GM23338 (cell line): ENCODE data around the gene RIMS4.

ENCODE experiments used
- CREB1 ChIP-seq: fragments of 250-450 bp; sonication (Bioruptor Pico); IDR thresholded peaks from 2 replicates; pipeline ENCODE4 v1.5.0; 2020; ENCODE audit warnings: low read depth, mild to moderate bottlenecking, moderate library complexity
- EZH2 ChIP-seq: fragments of 200-600 bp; sonication (generic); IDR thresholded peaks from one replicate; pipeline ENCODE4 v1.8.0; 2017; ENCODE audit warnings: antibody characterized with exemption, mild to moderate bottlenecking, low read depth; ENCODE audit not compliant: unreplicated experiment
- EZH2phosphoT487 ChIP-seq: fragments of 200-600 bp; sonication (generic); IDR thresholded peaks from one replicate; pipeline ENCODE4 v1.8.1; 2018; ENCODE audit warnings: antibody characterized with exemption; ENCODE audit not compliant: unreplicated experiment
- JUNB ChIP-seq: IDR thresholded peaks from one replicate; pipeline ENCODE4 v1.6.1; 2016; ENCODE audit warnings: antibody characterized with exemption; ENCODE audit not compliant: unreplicated experiment
- NANOG ChIP-seq: IDR thresholded peaks from 2 replicates; pipeline ENCODE4 v1.6.1; 2016; ENCODE audit warnings: antibody characterized with exemption, borderline replicate concordance
- POLR2AphosphoS5 ChIP-seq: IDR thresholded peaks from 2 replicates; pipeline ENCODE4 v1.6.1; 2016; ENCODE audit warnings: antibody characterized with exemption, low read depth
- TF ChIP-seq, protein P1 (sequence below), 2 experiments: fragments of 200-600 bp in 1 of 2; sonication (generic) in 1 of 2; conservative IDR thresholded peaks; 2 replicates each; pipeline versions ENCODE4 v1.5.1 to v1.6.1; 2016 to 2017; ENCODE audit warnings: antibody characterized with exemption in 2 of 2, low read depth in 2 of 2, mild to moderate bottlenecking in 2 of 2, moderate library complexity in 1 of 2
- TF ChIP-seq, protein P2 (sequence below): IDR thresholded peaks from one replicate; pipeline ENCODE4 v1.6.1; 2018; ENCODE audit warnings: antibody characterized with exemption; ENCODE audit not compliant: unreplicated experiment
- TF ChIP-seq, protein P3 (sequence below): IDR thresholded peaks from 2 replicates; pipeline ENCODE4 v1.6.1; 2016; ENCODE audit warnings: antibody characterized with exemption
- TF ChIP-seq, protein P4 (sequence below): fragments of 250-450 bp; sonication (Bioruptor Pico); IDR thresholded peaks from 2 replicates; pipeline ENCODE4 v1.5.0; 2020; ENCODE audit warnings: mild to moderate bottlenecking, moderate library complexity

DNA sequence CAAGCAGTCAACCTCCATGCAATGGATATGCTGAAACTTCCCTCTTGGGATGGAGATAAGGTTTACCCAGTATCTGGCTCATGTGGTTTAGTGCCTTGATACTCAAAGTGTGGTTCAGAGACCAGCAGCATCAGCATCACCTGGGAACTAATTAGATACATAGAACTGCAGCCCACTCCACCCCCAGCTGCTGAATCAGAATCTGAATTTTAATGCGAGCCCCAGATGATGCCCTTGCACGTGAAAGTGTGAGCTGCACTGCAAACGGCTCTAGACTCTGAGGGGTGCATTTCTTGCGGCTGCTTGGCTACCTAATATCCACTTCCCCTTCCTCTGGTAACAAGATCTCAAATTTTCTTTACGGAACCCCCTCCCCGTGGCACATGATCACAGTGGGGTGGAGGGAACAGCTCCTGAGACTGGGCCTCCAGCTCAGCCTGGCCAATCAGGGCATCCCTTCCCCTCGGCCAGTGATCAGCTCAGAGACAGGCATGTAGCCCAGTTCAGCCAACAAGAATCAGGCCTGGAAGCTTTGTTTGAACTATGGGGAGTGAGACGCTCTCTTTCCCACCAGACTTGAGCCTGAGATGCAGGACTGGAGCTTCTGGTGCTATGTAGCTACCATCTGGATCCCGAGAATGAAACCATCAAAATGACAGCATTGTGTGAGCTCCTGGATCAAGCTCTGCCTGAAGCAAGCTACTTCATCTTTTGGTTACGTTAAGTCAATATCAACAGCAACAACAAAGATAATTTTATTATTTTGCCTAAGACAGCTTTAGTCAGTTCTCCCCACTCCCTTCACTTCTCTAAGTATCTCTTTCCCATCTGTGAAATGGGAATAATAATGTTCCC is 51.9 kb downstream of the RIMS4 start:
- TF ChIP-seq, protein P1, sequence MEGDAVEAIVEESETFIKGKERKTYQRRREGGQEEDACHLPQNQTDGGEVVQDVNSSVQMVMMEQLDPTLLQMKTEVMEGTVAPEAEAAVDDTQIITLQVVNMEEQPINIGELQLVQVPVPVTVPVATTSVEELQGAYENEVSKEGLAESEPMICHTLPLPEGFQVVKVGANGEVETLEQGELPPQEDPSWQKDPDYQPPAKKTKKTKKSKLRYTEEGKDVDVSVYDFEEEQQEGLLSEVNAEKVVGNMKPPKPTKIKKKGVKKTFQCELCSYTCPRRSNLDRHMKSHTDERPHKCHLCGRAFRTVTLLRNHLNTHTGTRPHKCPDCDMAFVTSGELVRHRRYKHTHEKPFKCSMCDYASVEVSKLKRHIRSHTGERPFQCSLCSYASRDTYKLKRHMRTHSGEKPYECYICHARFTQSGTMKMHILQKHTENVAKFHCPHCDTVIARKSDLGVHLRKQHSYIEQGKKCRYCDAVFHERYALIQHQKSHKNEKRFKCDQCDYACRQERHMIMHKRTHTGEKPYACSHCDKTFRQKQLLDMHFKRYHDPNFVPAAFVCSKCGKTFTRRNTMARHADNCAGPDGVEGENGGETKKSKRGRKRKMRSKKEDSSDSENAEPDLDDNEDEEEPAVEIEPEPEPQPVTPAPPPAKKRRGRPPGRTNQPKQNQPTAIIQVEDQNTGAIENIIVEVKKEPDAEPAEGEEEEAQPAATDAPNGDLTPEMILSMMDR (conservative IDR thresholded peaks at IDR 0.05; ENCODE audit: low read depth in 2 of 2) = no peak
- TF ChIP-seq, protein P2, sequence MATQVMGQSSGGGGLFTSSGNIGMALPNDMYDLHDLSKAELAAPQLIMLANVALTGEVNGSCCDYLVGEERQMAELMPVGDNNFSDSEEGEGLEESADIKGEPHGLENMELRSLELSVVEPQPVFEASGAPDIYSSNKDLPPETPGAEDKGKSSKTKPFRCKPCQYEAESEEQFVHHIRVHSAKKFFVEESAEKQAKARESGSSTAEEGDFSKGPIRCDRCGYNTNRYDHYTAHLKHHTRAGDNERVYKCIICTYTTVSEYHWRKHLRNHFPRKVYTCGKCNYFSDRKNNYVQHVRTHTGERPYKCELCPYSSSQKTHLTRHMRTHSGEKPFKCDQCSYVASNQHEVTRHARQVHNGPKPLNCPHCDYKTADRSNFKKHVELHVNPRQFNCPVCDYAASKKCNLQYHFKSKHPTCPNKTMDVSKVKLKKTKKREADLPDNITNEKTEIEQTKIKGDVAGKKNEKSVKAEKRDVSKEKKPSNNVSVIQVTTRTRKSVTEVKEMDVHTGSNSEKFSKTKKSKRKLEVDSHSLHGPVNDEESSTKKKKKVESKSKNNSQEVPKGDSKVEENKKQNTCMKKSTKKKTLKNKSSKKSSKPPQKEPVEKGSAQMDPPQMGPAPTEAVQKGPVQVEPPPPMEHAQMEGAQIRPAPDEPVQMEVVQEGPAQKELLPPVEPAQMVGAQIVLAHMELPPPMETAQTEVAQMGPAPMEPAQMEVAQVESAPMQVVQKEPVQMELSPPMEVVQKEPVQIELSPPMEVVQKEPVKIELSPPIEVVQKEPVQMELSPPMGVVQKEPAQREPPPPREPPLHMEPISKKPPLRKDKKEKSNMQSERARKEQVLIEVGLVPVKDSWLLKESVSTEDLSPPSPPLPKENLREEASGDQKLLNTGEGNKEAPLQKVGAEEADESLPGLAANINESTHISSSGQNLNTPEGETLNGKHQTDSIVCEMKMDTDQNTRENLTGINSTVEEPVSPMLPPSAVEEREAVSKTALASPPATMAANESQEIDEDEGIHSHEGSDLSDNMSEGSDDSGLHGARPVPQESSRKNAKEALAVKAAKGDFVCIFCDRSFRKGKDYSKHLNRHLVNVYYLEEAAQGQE = no peak
- TF ChIP-seq EZH2 (no peak), EZH2phosphoT487 (no peak), POLR2AphosphoS5 (no peak), NANOG (no peak), CREB1 (CRISPR knock-in tag) (no peak), JUNB (no peak)
- TF ChIP-seq, protein P3, sequence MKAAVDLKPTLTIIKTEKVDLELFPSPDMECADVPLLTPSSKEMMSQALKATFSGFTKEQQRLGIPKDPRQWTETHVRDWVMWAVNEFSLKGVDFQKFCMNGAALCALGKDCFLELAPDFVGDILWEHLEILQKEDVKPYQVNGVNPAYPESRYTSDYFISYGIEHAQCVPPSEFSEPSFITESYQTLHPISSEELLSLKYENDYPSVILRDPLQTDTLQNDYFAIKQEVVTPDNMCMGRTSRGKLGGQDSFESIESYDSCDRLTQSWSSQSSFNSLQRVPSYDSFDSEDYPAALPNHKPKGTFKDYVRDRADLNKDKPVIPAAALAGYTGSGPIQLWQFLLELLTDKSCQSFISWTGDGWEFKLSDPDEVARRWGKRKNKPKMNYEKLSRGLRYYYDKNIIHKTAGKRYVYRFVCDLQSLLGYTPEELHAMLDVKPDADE = no peak
- TF ChIP-seq, protein P4, sequence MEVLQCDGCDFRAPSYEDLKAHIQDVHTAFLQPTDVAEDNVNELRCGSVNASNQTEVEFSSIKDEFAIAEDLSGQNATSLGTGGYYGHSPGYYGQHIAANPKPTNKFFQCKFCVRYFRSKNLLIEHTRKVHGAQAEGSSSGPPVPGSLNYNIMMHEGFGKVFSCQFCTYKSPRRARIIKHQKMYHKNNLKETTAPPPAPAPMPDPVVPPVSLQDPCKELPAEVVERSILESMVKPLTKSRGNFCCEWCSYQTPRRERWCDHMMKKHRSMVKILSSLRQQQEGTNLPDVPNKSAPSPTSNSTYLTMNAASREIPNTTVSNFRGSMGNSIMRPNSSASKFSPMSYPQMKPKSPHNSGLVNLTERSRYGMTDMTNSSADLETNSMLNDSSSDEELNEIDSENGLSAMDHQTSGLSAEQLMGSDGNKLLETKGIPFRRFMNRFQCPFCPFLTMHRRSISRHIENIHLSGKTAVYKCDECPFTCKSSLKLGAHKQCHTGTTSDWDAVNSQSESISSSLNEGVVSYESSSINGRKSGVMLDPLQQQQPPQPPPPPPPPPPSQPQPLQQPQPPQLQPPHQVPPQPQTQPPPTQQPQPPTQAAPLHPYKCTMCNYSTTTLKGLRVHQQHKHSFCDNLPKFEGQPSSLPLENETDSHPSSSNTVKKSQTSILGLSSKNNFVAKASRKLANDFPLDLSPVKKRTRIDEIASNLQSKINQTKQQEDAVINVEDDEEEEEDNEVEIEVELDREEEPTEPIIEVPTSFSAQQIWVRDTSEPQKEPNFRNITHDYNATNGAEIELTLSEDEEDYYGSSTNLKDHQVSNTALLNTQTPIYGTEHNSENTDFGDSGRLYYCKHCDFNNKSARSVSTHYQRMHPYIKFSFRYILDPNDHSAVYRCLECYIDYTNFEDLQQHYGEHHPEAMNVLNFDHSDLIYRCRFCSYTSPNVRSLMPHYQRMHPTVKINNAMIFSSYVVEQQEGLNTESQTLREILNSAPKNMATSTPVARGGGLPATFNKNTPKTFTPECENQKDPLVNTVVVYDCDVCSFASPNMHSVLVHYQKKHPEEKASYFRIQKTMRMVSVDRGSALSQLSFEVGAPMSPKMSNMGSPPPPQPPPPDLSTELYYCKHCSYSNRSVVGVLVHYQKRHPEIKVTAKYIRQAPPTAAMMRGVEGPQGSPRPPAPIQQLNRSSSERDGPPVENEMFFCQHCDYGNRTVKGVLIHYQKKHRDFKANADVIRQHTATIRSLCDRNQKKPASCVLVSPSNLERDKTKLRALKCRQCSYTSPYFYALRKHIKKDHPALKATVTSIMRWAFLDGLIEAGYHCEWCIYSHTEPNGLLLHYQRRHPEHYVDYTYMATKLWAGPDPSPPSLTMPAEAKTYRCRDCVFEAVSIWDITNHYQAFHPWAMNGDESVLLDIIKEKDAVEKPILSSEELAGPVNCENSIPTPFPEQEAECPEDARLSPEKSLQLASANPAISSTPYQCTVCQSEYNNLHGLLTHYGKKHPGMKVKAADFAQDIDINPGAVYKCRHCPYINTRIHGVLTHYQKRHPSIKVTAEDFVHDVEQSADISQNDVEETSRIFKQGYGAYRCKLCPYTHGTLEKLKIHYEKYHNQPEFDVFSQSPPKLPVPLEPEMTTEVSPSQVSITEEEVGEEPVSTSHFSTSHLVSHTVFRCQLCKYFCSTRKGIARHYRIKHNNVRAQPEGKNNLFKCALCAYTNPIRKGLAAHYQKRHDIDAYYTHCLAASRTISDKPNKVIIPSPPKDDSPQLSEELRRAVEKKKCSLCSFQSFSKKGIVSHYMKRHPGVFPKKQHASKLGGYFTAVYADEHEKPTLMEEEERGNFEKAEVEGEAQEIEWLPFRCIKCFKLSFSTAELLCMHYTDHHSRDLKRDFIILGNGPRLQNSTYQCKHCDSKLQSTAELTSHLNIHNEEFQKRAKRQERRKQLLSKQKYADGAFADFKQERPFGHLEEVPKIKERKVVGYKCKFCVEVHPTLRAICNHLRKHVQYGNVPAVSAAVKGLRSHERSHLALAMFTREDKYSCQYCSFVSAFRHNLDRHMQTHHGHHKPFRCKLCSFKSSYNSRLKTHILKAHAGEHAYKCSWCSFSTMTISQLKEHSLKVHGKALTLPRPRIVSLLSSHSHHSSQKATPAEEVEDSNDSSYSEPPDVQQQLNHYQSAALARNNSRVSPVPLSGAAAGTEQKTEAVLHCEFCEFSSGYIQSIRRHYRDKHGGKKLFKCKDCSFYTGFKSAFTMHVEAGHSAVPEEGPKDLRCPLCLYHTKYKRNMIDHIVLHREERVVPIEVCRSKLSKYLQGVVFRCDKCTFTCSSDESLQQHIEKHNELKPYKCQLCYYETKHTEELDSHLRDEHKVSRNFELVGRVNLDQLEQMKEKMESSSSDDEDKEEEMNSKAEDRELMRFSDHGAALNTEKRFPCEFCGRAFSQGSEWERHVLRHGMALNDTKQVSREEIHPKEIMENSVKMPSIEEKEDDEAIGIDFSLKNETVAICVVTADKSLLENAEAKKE (CRISPR knock-in tag) = no peak
